Right ventricle myocardium inferior (tissue), 1 donor: ENCODE data around the gene B4GAT1. TPM values are rescaled to one million over a fixed set of nuclear protein-coding genes. Genes with fewer than 3 reads are reported as not detected.

ENCODE experiments used
- ATAC-seq: fragments of 200-7000 bp; cut with Tn5 transposase; one replicate; pipeline ENCODE4 v1.9.1; 2020; ENCODE audit warnings: mild to moderate bottlenecking, moderate library complexity
- DNase-seq: peaks from one replicate; pipeline ENCODE4 v3.0.0; 2021; ENCODE audit errors: missing footprints
- intact Hi-C: fragments of 100-400 bp; cut with DNase I; formaldehyde crosslinking; loops from one replicate; pipeline ENCODE4 v1.11.0; 2022
- total RNA-seq: library from RNA; stranded (reverse); fragmentation: NEBNext Ultra II Directional; extraction: Animal tissue kit (Norgen Biotek cat#: 25700); gene quantifications from one replicate; pipeline ENCODE4 v1.2.1, GENCODE V29; 2021
- donor health status: DM: no; HTN: yes; CAD: no; lungs with severe emphysema.

B4GAT1 gene
- total RNA-seq, 1 donor from 2014 or later = 49.0 TPM

- ATAC-seq (no peak), DNase-seq (peak; percentile 25)
- intact Hi-C loops = no loop called here
Observed at GRCh38 chr11:66340596-66341501, 6.6 kb downstream of the B4GAT1 start.

DNA sequence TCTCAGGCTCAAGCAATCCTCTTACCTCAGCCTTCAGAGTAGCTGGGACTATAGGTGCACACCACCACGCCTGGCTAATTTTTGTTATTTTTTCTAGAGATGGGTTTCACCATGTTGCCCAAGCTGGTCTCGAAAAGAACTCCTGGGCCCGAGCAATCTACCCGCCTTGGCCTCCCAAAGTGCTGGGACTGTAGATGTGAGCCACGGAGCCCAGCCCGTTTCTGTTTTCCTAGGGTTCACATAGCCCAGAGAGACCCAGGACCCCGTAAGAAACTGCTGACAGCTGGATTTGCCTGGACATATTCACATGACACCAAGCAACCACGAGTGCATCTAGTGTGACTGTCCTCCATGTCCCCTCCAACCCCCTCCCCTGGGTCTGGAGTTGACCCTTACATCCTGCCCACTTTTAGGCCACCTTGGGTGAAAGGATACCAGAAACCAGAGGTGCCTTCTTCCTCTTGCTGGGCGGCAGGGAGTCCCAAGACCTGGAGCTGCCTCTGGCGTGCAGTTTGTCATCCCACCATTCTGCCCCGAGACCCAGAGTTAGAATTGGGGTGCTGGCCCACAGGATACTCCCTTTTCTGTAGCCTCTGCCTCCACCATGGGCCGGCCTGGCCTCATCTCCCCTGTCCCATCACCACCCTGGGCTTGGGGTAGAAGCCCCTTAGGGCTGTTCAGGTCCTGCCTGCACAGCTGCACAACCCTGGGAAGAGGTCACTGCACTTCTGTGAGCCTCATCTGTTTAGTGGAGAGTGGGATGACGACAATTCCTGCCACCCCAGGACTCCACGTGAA is 7.5 kb downstream of the B4GAT1 start:
- ATAC-seq (no peak), DNase-seq (peak; percentile 57)
- intact Hi-C loops = loop anchor here (5.0 kb wide), 1 partner anchor 118 kb away; no protein-coding TSS in a partner anchor

DNA sequence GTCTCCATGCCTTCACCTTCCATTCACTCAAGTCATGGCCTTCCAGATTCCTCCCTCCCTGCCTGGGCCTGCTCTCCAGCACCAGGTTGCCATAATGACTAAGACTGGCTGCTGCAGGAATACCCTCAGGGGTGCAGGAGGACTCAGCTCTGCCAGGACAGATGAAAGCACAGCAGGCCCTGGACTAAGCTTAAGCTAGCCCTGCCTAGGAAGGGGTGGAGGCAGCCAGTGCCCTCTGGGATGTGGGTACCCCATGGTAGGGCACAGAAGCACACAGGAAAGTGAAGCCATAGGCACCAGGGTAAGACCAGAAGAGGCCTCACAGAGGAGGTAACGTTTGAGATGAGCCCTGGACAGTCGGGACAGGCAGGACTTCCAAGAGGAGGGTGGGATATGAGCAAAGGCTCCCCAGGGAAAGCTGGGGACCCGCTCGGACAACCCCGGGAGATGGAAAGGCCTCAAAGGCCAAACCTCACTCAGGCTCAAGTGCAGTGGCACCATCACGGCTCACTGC is 8.2 kb downstream of the B4GAT1 start:
- intact Hi-C loops = loop anchor here (5.0 kb wide), 1 partner anchor 117 kb away; no protein-coding TSS in a partner anchor
- ATAC-seq (no peak), DNase-seq (peak; percentile 60)

DNA sequence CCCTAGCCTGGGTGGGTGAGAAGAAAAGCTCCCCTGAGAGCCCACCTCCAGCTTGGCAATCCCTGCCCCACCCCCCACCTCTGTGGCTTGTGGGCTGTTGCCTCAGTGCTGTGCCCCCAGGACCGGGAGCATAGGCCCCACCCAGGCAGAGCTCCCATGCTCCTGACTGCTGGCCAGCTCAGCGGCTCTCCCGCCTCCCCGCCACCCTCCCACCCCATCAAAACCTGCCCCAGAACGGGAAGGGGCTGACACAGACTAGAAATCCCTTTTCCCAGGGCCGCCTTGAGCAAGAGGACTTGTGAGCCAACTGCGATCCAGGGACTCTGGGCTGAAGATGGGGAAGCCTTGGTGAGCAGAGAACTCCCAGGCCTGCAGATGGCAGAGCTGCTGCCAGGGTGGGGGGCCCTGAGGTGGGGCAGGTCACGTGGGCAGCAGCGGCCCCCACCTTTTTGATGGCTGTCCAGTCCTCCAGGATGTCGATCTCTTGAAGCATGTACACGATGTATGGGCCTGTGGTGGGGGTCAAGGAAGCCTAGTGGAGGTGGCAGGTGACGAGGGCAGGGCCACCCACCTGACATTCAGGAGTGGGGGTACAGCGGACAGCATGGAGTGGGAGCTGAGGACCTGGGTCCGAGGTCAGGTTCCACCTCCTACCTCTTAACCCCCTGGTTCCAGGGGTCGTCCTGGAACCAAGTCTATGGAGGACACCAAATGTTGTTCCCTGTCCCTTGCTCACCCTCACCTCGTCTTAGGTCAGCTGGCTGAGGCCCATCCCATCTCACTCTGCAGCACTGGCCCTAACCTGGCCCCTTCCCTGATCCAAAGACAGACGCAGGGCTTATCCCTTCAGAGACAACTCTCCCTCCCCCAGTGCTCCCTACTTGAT is 8.9 kb downstream of the B4GAT1 start:
- DNase-seq (peak; percentile 20), ATAC-seq (no peak)
- intact Hi-C loops = loop anchor here (5.0 kb wide), 1 partner anchor 116 kb away; no protein-coding TSS in a partner anchor

- DNase-seq = peak; percentile 56
- intact Hi-C loops = loop anchor here (5.0 kb wide), 1 partner anchor 115 kb away; no protein-coding TSS in a partner anchor
- ATAC-seq = no peak
Observed at GRCh38 chr11:66337103-66337899, 10.1 kb downstream of the B4GAT1 start.

GRCh38 chr11:66336234-66337102 is 11.0 kb downstream of the B4GAT1 start, which contains the start of gene RIN1:
Gene RIN1, minus strand, starts transcription at chr11:66336434. Its CDS starts 32 bp downstream, at chr11:66336402.
- peak; percentile 66 for DNase-seq
- intact Hi-C loops = loop anchor here (5.0 kb wide), 1 partner anchor 114 kb away; no protein-coding TSS in a partner anchor
- ATAC-seq = peak; percentile 69

DNA sequence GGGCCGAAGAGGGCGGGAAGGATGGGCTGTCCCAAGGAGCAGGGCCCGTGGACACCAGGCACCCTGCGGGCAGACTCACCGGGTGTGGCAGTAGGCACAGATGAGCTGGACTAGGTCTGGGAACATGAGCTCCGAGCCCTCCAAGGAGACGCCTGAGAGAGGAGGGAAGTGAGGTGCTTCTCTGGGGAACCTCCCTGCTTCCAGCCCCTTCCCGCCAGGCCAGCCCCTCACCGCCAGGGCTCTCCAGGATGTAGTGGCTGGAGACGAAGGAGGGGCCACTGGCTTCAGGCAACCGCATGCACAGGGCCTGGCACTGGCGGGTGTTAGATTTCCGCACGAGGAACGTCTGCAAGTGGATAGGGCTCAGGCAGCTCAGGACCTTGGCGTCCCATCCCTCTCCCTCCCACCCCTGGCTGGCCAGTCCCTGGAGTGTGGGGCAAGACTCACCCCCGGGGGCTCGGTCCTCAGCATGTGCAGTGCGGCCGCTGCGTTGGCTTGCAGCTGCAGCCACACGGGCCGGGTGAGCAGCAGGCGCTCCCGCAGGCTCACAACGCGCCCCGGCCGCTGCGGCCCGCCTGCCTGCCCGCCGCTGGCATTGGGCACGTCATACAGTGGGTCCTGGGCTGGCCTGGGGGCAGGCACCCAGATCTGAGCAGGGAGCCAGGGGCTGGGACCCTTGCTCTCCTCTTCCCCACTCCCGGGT is 11.7 kb downstream of the B4GAT1 start:
- intact Hi-C loops = loop anchor here (5.0 kb wide), 1 partner anchor 113 kb away; no protein-coding TSS in a partner anchor
- ATAC-seq = peak; percentile 12
- peak; percentile 57 for DNase-seq

GRCh38 chr11:66334605-66335442 is 12.6 kb downstream of the B4GAT1 start:
- intact Hi-C loops = loop anchor here (5.0 kb wide), 1 partner anchor 113 kb away; no protein-coding TSS in a partner anchor
- no peak for ATAC-seq
- peak; percentile 71 for DNase-seq

DNA sequence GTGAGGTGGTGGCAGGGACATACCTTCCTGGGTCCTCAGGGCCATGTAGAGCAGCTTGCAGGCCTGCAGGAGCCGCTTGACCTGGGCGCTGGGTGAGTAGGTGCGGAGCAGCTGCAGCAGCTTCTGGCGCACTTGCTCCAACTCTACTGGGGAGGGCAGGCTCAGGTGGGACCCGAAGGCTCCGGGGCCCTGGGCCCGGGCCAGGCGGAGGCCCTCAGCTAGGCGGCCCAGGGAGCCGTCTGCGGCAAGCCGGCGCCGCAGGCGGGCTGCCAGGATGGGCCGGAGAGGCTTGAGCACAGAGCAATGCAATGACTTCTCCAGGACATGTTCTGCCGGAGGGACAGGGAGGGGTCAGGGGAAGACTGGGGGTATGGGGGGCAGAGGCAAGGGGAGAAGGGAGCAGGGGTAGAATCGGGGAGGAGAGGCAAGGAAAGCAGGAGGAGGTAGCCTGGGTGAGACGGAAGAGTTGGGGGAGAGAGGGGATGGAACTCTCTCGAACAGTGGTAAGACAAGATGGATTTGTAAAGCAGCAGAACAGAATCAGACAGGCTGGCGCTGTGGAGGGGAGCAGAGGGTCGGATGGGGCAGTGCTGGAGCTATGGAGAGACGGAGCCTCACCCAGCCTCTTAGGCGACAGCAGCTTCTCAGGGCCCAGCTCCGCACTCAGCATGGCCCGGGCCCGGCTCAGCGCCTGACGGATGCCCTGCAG is 13.4 kb downstream of the B4GAT1 start:
- no peak for ATAC-seq
- intact Hi-C loops = no loop called here
- peak; percentile 35 for DNase-seq

DNA sequence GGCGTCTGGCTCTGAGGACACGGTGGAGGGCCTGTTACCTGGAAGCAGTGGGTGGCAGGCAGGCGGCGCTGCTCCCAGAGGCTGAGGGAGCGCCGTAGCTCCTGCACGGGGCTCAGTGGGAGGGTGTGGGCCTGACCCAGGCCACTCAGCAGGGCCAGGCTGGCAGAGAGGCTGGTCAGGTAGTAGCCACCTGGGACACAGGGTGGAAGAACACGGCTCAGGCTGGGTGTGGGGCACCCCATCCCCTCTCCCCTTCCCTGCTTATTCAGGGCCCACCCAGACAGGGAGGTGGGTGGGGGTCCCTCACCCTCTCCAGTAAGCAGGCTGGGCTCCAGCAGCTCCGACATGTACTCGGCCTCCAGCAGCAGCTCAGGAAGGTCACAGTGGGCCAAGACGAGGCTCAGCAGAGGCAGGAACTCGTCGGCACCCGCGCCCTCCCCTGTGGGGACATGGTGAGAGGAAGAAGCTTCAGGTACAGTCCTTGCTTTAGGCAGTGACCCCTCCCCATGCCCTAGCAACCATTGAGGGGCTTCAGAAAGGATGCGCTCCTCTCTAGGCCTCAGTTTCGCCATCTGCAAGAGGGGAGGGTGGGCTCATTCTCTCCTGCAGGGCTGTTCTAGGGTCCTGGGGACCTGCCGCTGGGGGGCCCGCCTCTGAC is 14.1 kb downstream of the B4GAT1 start:
- intact Hi-C loops = no loop called here
- DNase-seq (peak; percentile 51), ATAC-seq (no peak)

- DNase-seq = peak; percentile 31
- intact Hi-C loops = no loop called here
Observed at GRCh38 chr11:66332371-66333219, 14.8 kb downstream of the B4GAT1 start.

GRCh38 chr11:66331542-66332370 is 15.7 kb downstream of the B4GAT1 start:
- intact Hi-C loops = no loop called here
- DNase-seq (peak; percentile 40), ATAC-seq (no peak)

More at GRCh38 chr11:66332371-66333219, 14.8 kb downstream of the B4GAT1 start:
- no peak for ATAC-seq
